Neuronal stem cell (in vitro differentiated cells): ENCODE measurements around the gene DAGLB.

Experiments
- DNase-seq: peaks from one replicate; pipeline ENCODE4 v3.0.0-alpha.2; 2013; ENCODE audit warnings: low spot score
- H2AFZ ChIP-seq: one replicate; pipeline ENCODE4 v1.6.1; 2013; ENCODE audit warnings: mild to moderate bottlenecking, low read length, inconsistent platforms
- H2AK5ac ChIP-seq: 2 replicates; pipeline ENCODE4 v1.6.1; 2013; ENCODE audit warnings: low read depth, mild to moderate bottlenecking, inconsistent platforms, low read length, moderate library complexity, mixed read lengths
- H2BK120ac ChIP-seq: 2 replicates; pipeline ENCODE4 v1.6.1; 2013; ENCODE audit warnings: low read depth, mild to moderate bottlenecking, inconsistent platforms, low read length, moderate library complexity, mixed read lengths
- H2BK12ac ChIP-seq: one replicate; pipeline ENCODE4 v1.6.1; 2013; ENCODE audit warnings: low read length, inconsistent platforms
- H2BK15ac ChIP-seq: 2 replicates; pipeline ENCODE4 v1.6.1; 2013; ENCODE audit warnings: mild to moderate bottlenecking, low read length, inconsistent platforms, mixed read lengths
- H2BK5ac ChIP-seq: one replicate; pipeline ENCODE4 v1.6.1; 2013; ENCODE audit warnings: inconsistent platforms, mild to moderate bottlenecking, low read length, moderate library complexity
- H3K14ac ChIP-seq: one replicate; pipeline ENCODE4 v1.6.1; 2013; ENCODE audit warnings: low read length, inconsistent platforms
- H3K18ac ChIP-seq: 2 replicates; pipeline ENCODE4 v1.6.1; 2013; ENCODE audit warnings: low read length, inconsistent platforms
- H3K23ac ChIP-seq: 2 replicates; pipeline ENCODE4 v1.6.1; 2013; ENCODE audit warnings: low read depth, mild to moderate bottlenecking, mixed read lengths, low read length, inconsistent platforms; ENCODE audit not compliant: poor library complexity
- H3K27ac ChIP-seq: replicated peaks from 3 replicates; pipeline ENCODE4 v1.5.1; 2013; ENCODE audit warnings: low read length, inconsistent platforms
- H3K27me3 ChIP-seq, 3 experiments: 2 replicates each; pipeline ENCODE4 v1.6.1; 2013; ENCODE audit warnings: low read length in 3 of 3, mild to moderate bottlenecking in 2 of 3, inconsistent platforms in 1 of 3, low read depth in 1 of 3, mixed read lengths in 1 of 3, moderate library complexity in 1 of 3; ENCODE audit not compliant: control insufficient read depth in 3 of 3, insufficient read depth in 3 of 3
- H3K36me3 ChIP-seq, 2 donors: replicated peaks in 1 of 2; 2 replicates each; pipeline ENCODE4 v1.6.1; 2013; ENCODE audit warnings: low read length in 2 of 2; ENCODE audit not compliant: control insufficient read depth in 2 of 2, insufficient read depth in 2 of 2
- H3K4ac ChIP-seq: 2 replicates; pipeline ENCODE4 v1.6.1; 2013; ENCODE audit warnings: inconsistent platforms, mild to moderate bottlenecking, low read length, moderate library complexity
- H3K4me1 ChIP-seq, 2 donors: 1 replicate in 1 of 2; 2 replicates in 1 of 2; pipeline ENCODE4 v1.6.1; 2013; ENCODE audit warnings: low read length in 2 of 2, low read depth in 1 of 2; ENCODE audit not compliant: control insufficient read depth in 2 of 2, insufficient read depth in 1 of 2
- H3K4me2 ChIP-seq: one replicate; pipeline ENCODE4 v1.6.1; 2013; ENCODE audit warnings: mild to moderate bottlenecking, low read length, inconsistent platforms; ENCODE audit not compliant: insufficient read depth, poor library complexity, severe bottlenecking
- H3K4me3 ChIP-seq, 2 donors: 2 replicates each; pipeline ENCODE4 v1.5.1; 2013; ENCODE audit warnings: low read length in 2 of 2, mild to moderate bottlenecking in 2 of 2, inconsistent platforms in 1 of 2, moderate library complexity in 1 of 2
- H3K79me1 ChIP-seq: one replicate; pipeline ENCODE4 v1.6.1; 2013; ENCODE audit warnings: low read depth, mild to moderate bottlenecking, inconsistent platforms, low read length, moderate library complexity
- H3K9ac ChIP-seq: one replicate; pipeline ENCODE4 v1.6.1; 2013; ENCODE audit warnings: mild to moderate bottlenecking, low read depth, low read length, inconsistent platforms; ENCODE audit not compliant: poor library complexity
- H3K9me3 ChIP-seq, 2 donors: replicated peaks in 1 of 2; 2 replicates each; pipeline versions ENCODE3 to v1.6.1; 2013; ENCODE audit warnings: low read length in 2 of 2, mild to moderate bottlenecking in 2 of 2, inconsistent platforms in 1 of 2, low read depth in 1 of 2, mixed read lengths in 1 of 2, moderate library complexity in 1 of 2; ENCODE audit not compliant: control insufficient read depth in 2 of 2, insufficient read depth in 1 of 2
- H4K8ac ChIP-seq: one replicate; pipeline ENCODE4 v1.6.1; 2013; ENCODE audit warnings: low read depth, mild to moderate bottlenecking, inconsistent platforms, low read length, moderate library complexity
- H4K91ac ChIP-seq: one replicate; pipeline ENCODE4 v1.6.1; 2013; ENCODE audit warnings: low read length, low read depth, mild to moderate bottlenecking, inconsistent platforms; ENCODE audit not compliant: poor library complexity
- WGBS, 2 donors: extraction: QIAGEN DNeasy Blood & Tissue Kit; methylation state at CpG; one replicate each; pipeline ENCODE4 v1.1.7; 2013; ENCODE audit warnings: missing lambda C conversion rate in 2 of 2, mixed read lengths in 1 of 2; ENCODE audit not compliant: insufficient read length in 2 of 2, insufficient replicate concordance in 1 of 2; ENCODE audit errors: extremely low coverage in 2 of 2; 5-methylcytosine and 5-hydroxymethylcytosine counted together

The DAGLB gene

GRCh38 chr7:6359734-6360133 lies 88.0 kb downstream of the DAGLB start:
- Histone ChIP-seq H3K9ac (no peak overlapping the region), H2BK12ac (no peak overlapping the region), H3K36me3 (no peaks in the 10 kb centered on the region), H3K4me3 (no peak overlapping the region), H3K27me3 (no peaks in the 10 kb centered on the region), H2BK15ac (no peak overlapping the region), H2AFZ (peak overlapping the region; percentile 68), H3K14ac (no peak overlapping the region), H3K4me2 (no peak overlapping the region), H2BK5ac (no peak overlapping the region), H3K79me1 (no peaks in the 10 kb centered on the region), H3K18ac (no peak overlapping the region), H3K4me1 (no peaks in the 10 kb centered on the region), H3K27ac (no peak overlapping the region), H3K4ac (no peak overlapping the region), H4K8ac (no peak overlapping the region), H3K9me3 (no peaks in the 10 kb centered on the region), H3K23ac (no peak overlapping the region), H4K91ac (no peak overlapping the region), H2AK5ac (no peak overlapping the region), H2BK120ac (no peak overlapping the region)
- WGBS, 2 donors: no CpG with 5 or more reads among the region's 2 CpGs
- DNase-seq: no peak
